Right ventricle myocardium inferior (tissue), 1 donor: ENCODE measurements around the gene SMIM14. TPM values are rescaled to one million over a fixed set of nuclear protein-coding genes. Genes with fewer than 3 reads are reported as not detected.

ENCODE experiments used
- ATAC-seq: fragments of 200-7000 bp; cut with Tn5 transposase; one replicate; pipeline ENCODE4 v1.9.1; 2020; ENCODE audit warnings: mild to moderate bottlenecking, moderate library complexity
- DNase-seq: peaks from one replicate; pipeline ENCODE4 v3.0.0; 2021; ENCODE audit errors: missing footprints
- intact Hi-C: fragments of 100-400 bp; cut with DNase I; formaldehyde crosslinking; loops from one replicate; pipeline ENCODE4 v1.11.0; 2022
- total RNA-seq: library from RNA; stranded (reverse); fragmentation: NEBNext Ultra II Directional; extraction: Animal tissue kit (Norgen Biotek cat#: 25700); gene quantifications from one replicate; pipeline ENCODE4 v1.2.1, GENCODE V29; 2021
- donor health status: DM: no; HTN: yes; CAD: no; lungs with severe emphysema.

Gene SMIM14
- total RNA-seq, 1 donor from 2014 or later: 11.0 TPM

- no peak for DNase-seq
- ATAC-seq: no peak
These were observed 24.0 kb downstream of the SMIM14 start for GRCh38 chr4:39614487-39615162.

GRCh38 chr4:39613093-39613656 is 25.5 kb downstream of the SMIM14 start:
- ATAC-seq: no peak
- DNase-seq: no peak
- intact Hi-C loops: no loop called here

More at GRCh38 chr4:39614487-39615162, 24.0 kb downstream of the SMIM14 start:
- intact Hi-C loops: no loop called here

DNA sequence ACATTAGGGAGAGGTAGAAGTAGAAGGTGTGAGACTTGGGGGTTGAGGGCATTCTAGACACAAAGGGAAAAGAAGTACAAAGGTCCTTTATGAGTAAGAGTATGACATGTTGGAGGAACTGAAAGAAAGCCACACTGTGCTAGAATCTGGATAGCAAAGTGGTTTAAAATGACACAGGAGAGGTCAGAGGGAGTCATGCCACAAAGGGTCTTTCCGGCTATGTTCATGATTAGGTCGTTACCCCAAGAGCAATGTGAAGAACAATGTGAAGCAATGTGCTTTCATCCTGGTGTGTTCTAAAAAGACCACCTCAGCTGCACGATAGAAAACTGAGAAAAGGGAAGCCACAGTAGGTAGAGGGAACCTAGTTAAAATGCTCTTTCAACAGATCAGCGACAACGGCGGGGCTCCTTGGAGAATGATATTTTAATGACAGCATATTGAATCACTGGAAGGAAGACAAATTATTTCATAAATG is 29.2 kb downstream of the SMIM14 start:
- no peak for ATAC-seq
- no peak for DNase-seq
- intact Hi-C loops: no loop called here

DNA sequence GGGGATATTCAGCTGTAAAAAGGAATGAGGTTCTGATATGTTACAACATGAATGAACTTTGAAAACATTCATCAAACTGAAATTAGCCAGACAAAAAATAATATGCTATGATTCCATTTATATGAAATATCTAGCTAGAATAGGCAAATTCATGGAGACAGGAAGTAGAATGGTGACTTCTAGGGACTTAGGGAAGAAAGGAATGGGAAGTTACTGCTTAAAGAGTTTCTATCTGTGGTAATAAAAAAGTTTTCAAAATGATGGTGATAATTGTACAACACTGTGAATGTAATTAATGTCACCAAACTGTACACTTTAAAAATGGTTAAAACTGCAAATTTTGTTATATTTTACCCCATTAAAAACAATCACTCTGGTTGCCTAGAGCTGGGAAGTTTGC is 30.2 kb downstream of the SMIM14 start:
- ATAC-seq (no peak), DNase-seq (no peak)
- intact Hi-C loops: no loop called here

DNA sequence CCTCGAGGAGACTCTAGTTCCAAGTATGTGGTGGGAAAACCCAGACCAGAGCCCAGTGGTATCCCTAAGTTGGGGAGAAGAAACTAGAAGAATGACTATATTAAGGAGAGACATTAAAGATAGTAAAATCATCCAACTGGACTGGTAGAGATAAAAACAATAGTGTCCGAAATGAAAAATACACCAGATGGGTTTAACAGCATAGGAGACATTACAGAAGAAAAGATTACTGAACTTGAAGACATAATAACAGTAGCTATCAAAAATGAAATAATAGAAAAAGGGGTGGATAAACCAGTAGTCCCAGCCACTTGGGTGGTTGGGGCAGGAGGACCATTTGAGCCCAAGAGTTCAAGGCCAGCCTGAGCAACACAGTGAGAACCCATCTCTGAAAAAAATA is 31.9 kb downstream of the SMIM14 start:
- DNase-seq (no peak), ATAC-seq (no peak)
- intact Hi-C loops: no loop called here

DNA sequence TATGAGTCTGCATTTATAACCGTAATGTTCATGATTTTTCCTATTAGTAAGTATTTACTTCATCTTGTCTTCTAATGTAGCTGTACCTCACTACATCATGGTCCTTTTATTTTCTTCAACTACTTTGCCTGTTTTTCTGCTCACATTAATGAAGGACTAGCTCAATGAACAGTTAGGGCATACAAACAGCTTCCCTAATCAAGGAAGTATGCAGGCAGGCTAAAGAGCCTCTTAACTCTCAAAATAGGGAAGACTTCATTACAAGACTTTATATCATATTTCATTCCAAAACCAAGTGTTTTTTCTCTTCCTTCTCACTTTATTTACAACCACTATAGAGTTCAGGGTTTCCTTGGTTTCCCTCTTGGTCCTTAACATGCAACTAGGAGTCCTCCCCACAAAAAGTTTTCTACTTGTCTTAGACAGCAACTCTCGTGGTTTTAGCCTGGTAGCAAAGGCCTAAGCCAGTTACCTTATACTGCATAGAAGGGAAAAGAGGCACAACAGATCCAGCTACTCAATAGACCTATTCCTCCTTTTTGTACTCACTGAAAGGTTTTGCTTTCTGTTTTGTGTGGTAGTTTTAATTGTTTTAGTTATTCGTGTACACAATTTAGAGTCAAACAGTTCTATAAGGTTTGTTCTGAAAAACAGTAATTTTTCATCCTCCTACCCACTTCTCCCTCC is 40.8 kb downstream of the SMIM14 start:
- intact Hi-C loops: no loop called here
- DNase-seq (no peak), ATAC-seq (no peak)

- DNase-seq: no peak
- no peak for ATAC-seq
- intact Hi-C loops: no loop called here
These were observed 41.7 kb downstream of the SMIM14 start for GRCh38 chr4:39596971-39597370.

DNA sequence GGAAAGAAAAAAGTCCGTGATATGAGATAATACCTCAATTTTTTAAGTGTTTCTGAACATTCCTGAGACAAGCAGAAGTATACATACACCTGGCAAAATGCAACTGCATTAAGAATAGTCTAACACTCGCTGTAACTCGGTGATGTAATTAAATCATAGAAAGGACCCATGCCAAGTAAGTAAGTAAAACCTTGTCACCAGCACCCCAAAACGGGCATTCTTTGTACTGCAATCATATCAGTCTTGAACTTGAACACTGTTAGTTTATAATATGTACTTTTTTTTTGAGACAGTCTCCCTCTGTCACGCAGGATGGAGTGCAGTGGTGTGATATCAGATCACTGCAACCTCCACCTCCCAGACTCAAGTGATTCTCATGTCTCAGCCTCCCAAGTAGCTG is 47.4 kb downstream of the SMIM14 start:
- no peak for DNase-seq
- intact Hi-C loops: no loop called here
- ATAC-seq: no peak

GRCh38 chr4:39587881-39588280 is 50.8 kb downstream of the SMIM14 start:
- intact Hi-C loops: no loop called here
- ATAC-seq (no peak), DNase-seq (no peak)

GRCh38 chr4:39574946-39575345 is 63.7 kb downstream of the SMIM14 start:
- DNase-seq: no peak
- no peak for ATAC-seq
- intact Hi-C loops: no loop called here

GRCh38 chr4:39571504-39571903 is 67.2 kb downstream of the SMIM14 start:
- ATAC-seq: no peak
- no peak for DNase-seq
- intact Hi-C loops: no loop called here

- DNase-seq: no peak
- intact Hi-C loops: no loop called here
- ATAC-seq: no peak
These were observed 67.6 kb downstream of the SMIM14 start for GRCh38 chr4:39571054-39571453.

DNA sequence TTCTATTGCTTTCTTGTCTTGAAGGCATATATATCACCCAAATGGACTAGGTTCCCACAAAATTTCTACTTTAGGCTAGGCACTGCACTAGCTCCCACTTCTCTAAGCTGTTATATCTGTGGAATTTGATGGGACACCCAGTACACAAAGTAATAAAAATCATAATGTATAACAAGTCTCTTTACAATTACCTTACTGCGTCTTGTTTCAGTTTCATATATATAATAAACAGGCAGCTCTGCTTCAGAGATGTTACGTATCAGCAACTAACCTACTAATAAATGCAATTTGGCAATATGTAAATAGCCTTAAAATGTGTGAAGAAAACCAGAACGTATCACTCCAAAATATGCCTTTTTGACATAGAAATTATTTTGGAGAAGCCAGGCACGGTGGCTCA is 69.5 kb downstream of the SMIM14 start:
- DNase-seq: no peak
- intact Hi-C loops: no loop called here
- no peak for ATAC-seq

- ATAC-seq (no peak), DNase-seq (no peak)
- intact Hi-C loops: no loop called here
These were observed 69.9 kb downstream of the SMIM14 start for GRCh38 chr4:39568805-39569204.

- intact Hi-C loops: no loop called here
- DNase-seq: no peak
- no peak for ATAC-seq
These were observed 72.6 kb downstream of the SMIM14 start for GRCh38 chr4:39565878-39566600.

DNA sequence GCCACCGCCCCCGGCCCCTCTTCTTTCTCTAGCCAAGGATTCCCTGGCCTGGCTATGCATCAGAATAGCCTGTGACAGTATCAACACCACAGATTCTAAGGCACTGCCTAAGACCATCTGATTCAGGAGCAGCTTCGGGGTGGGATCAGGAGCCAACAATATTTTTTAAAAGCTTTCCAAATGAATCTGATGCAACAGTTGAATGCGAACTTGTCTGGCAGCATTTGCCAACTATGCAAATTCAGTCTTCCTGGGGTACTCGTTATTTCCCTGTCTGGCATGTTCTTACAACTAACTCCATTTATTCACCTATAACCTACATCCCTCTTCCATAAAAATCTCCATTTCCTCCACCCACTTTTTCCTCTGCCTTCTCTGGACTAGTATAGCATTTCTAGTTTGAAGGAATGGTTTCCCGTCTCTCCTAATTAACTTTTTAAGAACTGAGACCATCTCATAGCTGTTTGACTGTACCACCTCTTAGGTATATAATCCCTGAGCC is 75.3 kb downstream of the SMIM14 start:
- DNase-seq (no peak), ATAC-seq (no peak)
- intact Hi-C loops: no loop called here

DNA sequence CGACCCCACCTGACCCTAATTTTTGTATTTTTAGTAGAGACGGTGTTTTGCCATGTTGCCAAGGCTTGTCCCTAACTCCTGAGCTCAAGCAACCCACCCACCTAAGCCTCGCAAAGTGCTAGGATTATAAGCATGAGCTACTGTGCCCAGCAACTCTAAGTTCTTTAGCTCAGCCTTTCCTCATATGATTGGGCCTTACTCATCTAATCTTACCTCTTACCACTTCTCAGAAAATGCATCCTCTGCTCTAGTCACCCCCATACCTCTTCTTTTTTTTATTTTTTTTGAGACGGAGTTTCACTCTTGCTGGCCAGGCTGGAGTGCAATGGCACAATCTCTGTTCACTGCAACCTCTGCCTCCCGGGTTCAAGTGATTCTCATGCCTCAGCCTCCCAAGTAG is 75.9 kb downstream of the SMIM14 start:
- no peak for ATAC-seq
- intact Hi-C loops: no loop called here
- DNase-seq: no peak

- DNase-seq (no peak), ATAC-seq (no peak)
- intact Hi-C loops: no loop called here
These were observed 79.0 kb downstream of the SMIM14 start for GRCh38 chr4:39559626-39560025.

- ATAC-seq (no peak), DNase-seq (no peak)
- intact Hi-C loops: no loop called here
These were observed 83.2 kb downstream of the SMIM14 start for GRCh38 chr4:39555472-39555871.
